H1 (cell line): ENCODE measurements around the gene SLC8A1. TPM values are rescaled to one million over a fixed set of nuclear protein-coding genes. Genes with fewer than 3 reads are reported as not detected.

Experiments used
- CTCF ChIA-PET: fragments of 300-600 bp; sonication (Branson Sonifier 250); formaldehyde crosslinking; loops from one replicate; lab custom pipeline; 2021; ENCODE audit not compliant: partially characterized antibody; lab: Charles Lee
- POLR2A ChIA-PET: fragments of 300-600 bp; sonication (Branson Sonifier 250); formaldehyde crosslinking; loops from one replicate; lab custom pipeline; 2021; ENCODE audit warnings: inconsistent platforms; ENCODE audit not compliant: partially characterized antibody; lab: Charles Lee
- DNase-seq, 2 experiments: peaks; one replicate each; pipeline versions ENCODE4 v3.0.0 to v3.0.0-alpha.2; 2010 to 2022; ENCODE audit warnings: low spot score in 2 of 2, low read depth in 1 of 2, mixed read lengths in 1 of 2
- FAIRE-seq: peaks from 2 replicates; lab custom pipeline; 2011; peaks lifted over from hg19 to GRCh38; lab: Jason Lieb, UNC
- H2AFZ ChIP-seq: 2 replicates; pipeline ENCODE4 v1.8.1; 2012; ENCODE audit warnings: low read length, inconsistent platforms
- H2AK5ac ChIP-seq: 2 replicates; pipeline ENCODE4 v1.6.1; 2013; ENCODE audit warnings: low read depth, low read length
- H2BK120ac ChIP-seq: replicated peaks from 2 replicates; pipeline ENCODE3; 2013; ENCODE audit warnings: low read depth, low read length, inconsistent platforms
- H2BK12ac ChIP-seq: 2 replicates; pipeline ENCODE4 v1.6.1; 2013; ENCODE audit warnings: low read depth, low read length
- H2BK15ac ChIP-seq: 2 replicates; pipeline ENCODE4 v1.6.1; 2013; ENCODE audit warnings: low read length
- H2BK20ac ChIP-seq: 2 replicates; pipeline ENCODE4 v1.6.1; 2013; ENCODE audit warnings: low read length
- H2BK5ac ChIP-seq: 2 replicates; pipeline ENCODE4 v1.6.1; 2013; ENCODE audit warnings: low read depth, low read length
- H3K14ac ChIP-seq: 2 replicates; pipeline ENCODE4 v1.6.1; 2013; ENCODE audit warnings: inconsistent platforms; ENCODE audit not compliant: insufficient read length
- H3K18ac ChIP-seq: 2 replicates; pipeline ENCODE4 v1.6.1; 2013; ENCODE audit warnings: low read length; ENCODE audit errors: extremely low read depth
- H3K23ac ChIP-seq: 2 replicates; pipeline ENCODE4 v1.6.1; 2013; ENCODE audit warnings: inconsistent platforms; ENCODE audit not compliant: insufficient read length
- H3K23me2 ChIP-seq: 2 replicates; pipeline ENCODE4 v1.6.1; 2013; ENCODE audit warnings: low read depth, low read length
- H3K27ac ChIP-seq: 2 replicates; pipeline ENCODE4 v1.6.1; 2011; ENCODE audit warnings: low read depth, low read length, inconsistent platforms
- H3K27me3 ChIP-seq, 4 experiments: replicated peaks in 1 of 4; 1 replicate in 1 of 4; 2 replicates in 3 of 4; pipeline versions ENCODE4 v1.6.1 to v1.8.1; 2011 to 2013; ENCODE audit warnings: low read length in 3 of 4, mild to moderate bottlenecking in 3 of 4, inconsistent platforms in 2 of 4, mixed read lengths in 2 of 4, moderate library complexity in 1 of 4; ENCODE audit not compliant: control insufficient read depth in 3 of 4, insufficient read depth in 3 of 4; ENCODE audit errors: extremely low read depth in 1 of 4
- H3K36me3 ChIP-seq, 4 experiments: 2 replicates each; pipeline versions ENCODE4 v1.6.1 to v1.8.1; 2011 to 2013; ENCODE audit warnings: mild to moderate bottlenecking in 4 of 4, low read length in 3 of 4, moderate library complexity in 2 of 4, control low read depth in 1 of 4, inconsistent platforms in 1 of 4; ENCODE audit not compliant: insufficient read depth in 4 of 4, control insufficient read depth in 2 of 4
- H3K4ac ChIP-seq: replicated peaks from 2 replicates; pipeline ENCODE3; 2013; ENCODE audit warnings: low read length, low read depth, mixed read lengths, inconsistent platforms; ENCODE audit not compliant: insufficient read length
- H3K4me1 ChIP-seq, 4 experiments: replicated peaks in 1 of 4; 1 replicate in 1 of 4; 2 replicates in 3 of 4; pipeline versions ENCODE4 v1.6.1 to v1.8.1; 2011 to 2013; ENCODE audit warnings: low read length in 3 of 4, inconsistent platforms in 2 of 4, mixed read lengths in 1 of 4; ENCODE audit not compliant: insufficient read depth in 4 of 4, control insufficient read depth in 3 of 4
- H3K4me2 ChIP-seq, 2 experiments: 2 replicates each; pipeline versions ENCODE4 v1.6.1 to v1.8.1; 2011 to 2013; ENCODE audit warnings: low read depth in 2 of 2, low read length in 2 of 2, control low read depth in 1 of 2, inconsistent platforms in 1 of 2, mild to moderate bottlenecking in 1 of 2; ENCODE audit not compliant: insufficient read depth in 1 of 2
- H3K4me3 ChIP-seq, 4 experiments: fragments of 200-600, 300-600 bp in 1 of 4; sonication (generic), shearing (Covaris generic), sonication (Bioruptor Twin) in 1 of 4; 2 replicates each; pipeline versions ENCODE4 v1.5.1 to v1.8.1; 2011 to 2016; ENCODE audit warnings: low read length in 4 of 4, low read depth in 3 of 4, control low read depth in 2 of 4, inconsistent platforms in 2 of 4, mild to moderate bottlenecking in 2 of 4, mixed read lengths in 1 of 4, moderate library complexity in 1 of 4; ENCODE audit not compliant: insufficient read depth in 2 of 4; ENCODE audit errors: extremely low read depth in 1 of 4
- H3K56ac ChIP-seq: replicated peaks from 2 replicates; pipeline ENCODE3; 2013; ENCODE audit warnings: low read depth, mild to moderate bottlenecking, mixed read lengths, low read length, inconsistent platforms; ENCODE audit not compliant: insufficient read length
- H3K79me1 ChIP-seq: 2 replicates; pipeline ENCODE4 v1.6.1; 2013; ENCODE audit warnings: low read depth, low read length, control low read depth
- H3K79me2 ChIP-seq, 2 experiments: 2 replicates each; pipeline versions ENCODE4 v1.6.1 to v1.8.1; 2012 to 2013; ENCODE audit warnings: low read length in 2 of 2, mild to moderate bottlenecking in 2 of 2, inconsistent platforms in 1 of 2; ENCODE audit not compliant: insufficient read depth in 2 of 2, control insufficient read depth in 1 of 2
- H3K9ac ChIP-seq, 4 experiments: replicated peaks in 1 of 4; 1 replicate in 1 of 4; 2 replicates in 3 of 4; pipeline versions ENCODE4 v1.6.1 to v1.8.1; 2011 to 2013; ENCODE audit warnings: low read depth in 3 of 4, low read length in 3 of 4, control low read depth in 2 of 4, mild to moderate bottlenecking in 2 of 4, moderate library complexity in 2 of 4, inconsistent platforms in 1 of 4; ENCODE audit errors: extremely low read depth in 1 of 4
- H3K9me3 ChIP-seq, 2 experiments: 2 replicates each; pipeline versions ENCODE4 v1.6.1 to v1.8.1; 2012 to 2013; ENCODE audit warnings: mild to moderate bottlenecking in 2 of 2, moderate library complexity in 2 of 2, control low read depth in 1 of 2, inconsistent platforms in 1 of 2, low read depth in 1 of 2, low read length in 1 of 2, mixed read lengths in 1 of 2; ENCODE audit not compliant: insufficient read depth in 2 of 2
- H4K20me1 ChIP-seq, 2 experiments: replicated peaks in 1 of 2; 2 replicates each; pipeline versions ENCODE3 to v1.8.1; 2011 to 2013; ENCODE audit warnings: inconsistent platforms in 2 of 2, low read length in 2 of 2, mild to moderate bottlenecking in 1 of 2; ENCODE audit not compliant: insufficient read depth in 2 of 2, control insufficient read depth in 1 of 2
- H4K5ac ChIP-seq: 2 replicates; pipeline ENCODE4 v1.6.1; 2013; ENCODE audit warnings: low read length, low read depth, mixed read lengths, inconsistent platforms; ENCODE audit not compliant: insufficient read length
- H4K8ac ChIP-seq: 2 replicates; pipeline ENCODE4 v1.8.0; 2013; ENCODE audit warnings: mild to moderate bottlenecking, moderate library complexity, low read length, inconsistent platforms; ENCODE audit not compliant: insufficient read depth; ENCODE audit errors: extremely low read depth
- H4K91ac ChIP-seq: replicated peaks from 2 replicates; pipeline ENCODE3; 2013; ENCODE audit warnings: low read length, mixed read lengths, inconsistent platforms; ENCODE audit not compliant: insufficient read length
- ATF3 ChIP-seq: IDR thresholded peaks from 2 replicates; pipeline ENCODE4 v1.6.1; 2011; ENCODE audit warnings: low read depth, mild to moderate bottlenecking, low read length; ENCODE audit not compliant: insufficient read depth
- BACH1 ChIP-seq: IDR thresholded peaks from 2 replicates; pipeline ENCODE4 v1.6.1; 2012; ENCODE audit warnings: low read length, improper control_type of control experiment
- CTBP2 ChIP-seq: IDR thresholded peaks from 2 replicates; pipeline ENCODE4 v1.7.0; 2011; ENCODE audit warnings: borderline replicate concordance, mild to moderate bottlenecking, moderate library complexity, mixed read lengths, low read length; ENCODE audit not compliant: insufficient read depth, insufficient read length
- EGR1 ChIP-seq: IDR thresholded peaks from 2 replicates; pipeline ENCODE4 v1.6.1; 2011; ENCODE audit warnings: low read depth, low read length, borderline replicate concordance
- EZH2 ChIP-seq: fragments of 200-600 bp; sonication (generic); IDR thresholded peaks from 2 replicates; pipeline ENCODE4 v1.7.1; 2012; ENCODE audit warnings: low read depth, mild to moderate bottlenecking, moderate library complexity, low read length, inconsistent platforms; ENCODE audit not compliant: severe bottlenecking
- HDAC2 ChIP-seq, 2 experiments: fragments of 300-600 bp in 1 of 2; sonication (generic) in 1 of 2; IDR thresholded peaks; 2 replicates each; pipeline ENCODE4 v1.6.1; 2011 to 2012; ENCODE audit warnings: low read depth in 2 of 2, low read length in 2 of 2, mild to moderate bottlenecking in 2 of 2, moderate library complexity in 2 of 2, borderline replicate concordance in 1 of 2, inconsistent platforms in 1 of 2
- JUN ChIP-seq: IDR thresholded peaks from 2 replicates; pipeline ENCODE4 v1.6.1; 2011; ENCODE audit warnings: low read depth, mild to moderate bottlenecking, improper control_type of control experiment, low read length
- RBBP5 ChIP-seq: IDR thresholded peaks from 2 replicates; pipeline ENCODE4 v1.7.1; 2012; ENCODE audit warnings: low read depth, mild to moderate bottlenecking, inconsistent platforms, low read length, moderate library complexity, borderline replicate concordance
- TAF1 ChIP-seq: IDR thresholded peaks from 2 replicates; pipeline ENCODE4 v1.6.1; 2011; ENCODE audit warnings: mild to moderate bottlenecking, low read depth, low read length
- TAF7 ChIP-seq: optimal IDR thresholded peaks from 2 replicates; pipeline ENCODE3; 2011; ENCODE audit warnings: low read depth, mild to moderate bottlenecking, inconsistent platforms, low read length, moderate library complexity, borderline replicate concordance
- TCF12 ChIP-seq: IDR thresholded peaks from 2 replicates; pipeline ENCODE4 v1.6.1; 2011; ENCODE audit warnings: low read depth, mild to moderate bottlenecking, low read length
- WGBS, 2 experiments: shearing (Covaris generic) in 1 of 2; methylation state at CpG; one replicate each; pipeline versions ENCODE4 v1.1.6 to v1.1.7; 2013 to 2015; ENCODE audit warnings: low lambda C conversion rate in 2 of 2, mixed read lengths in 2 of 2, inconsistent platforms in 1 of 2, low coverage in 1 of 2, missing lambda C conversion rate in 1 of 2; ENCODE audit not compliant: insufficient replicate concordance in 2 of 2, insufficient coverage in 1 of 2, insufficient read length in 1 of 2; ENCODE audit errors: extremely low coverage in 1 of 2, missing lambda C conversion rate in 1 of 2; 5-methylcytosine and 5-hydroxymethylcytosine counted together
- polyA plus RNA-seq, 7 experiments: library from polyadenylated mRNA; depleted of rRNA in 3 of 7; stranded (reverse) in 5 of 7; unstranded in 2 of 7; fragments of >200 nt in 5 of 7; fragments of 200-250 nt in 2 of 7; gene quantifications; 1 replicate in 5 of 7; 2 replicates in 1 of 7; 4 replicates in 1 of 7; pipeline versions ENCODE4 v1.2.1 to v1.2.3, GENCODE V29; 2011 to 2013; ENCODE audit warnings: missing spikeins in 2 of 7, mixed read lengths in 2 of 7
- total RNA-seq: library from RNA; stranded (reverse); fragmentation: NEBNext Ultra II Directional; extraction: Animal tissue kit (Norgen Biotek cat#: 25700); gene quantifications from 2 replicates; pipeline ENCODE4 v1.2.1, GENCODE V29; 2021

The SLC8A1 gene
- total and polyA plus RNA-seq, 2 of the 8 experiments (the other 6 are each of a cell fraction or from before 2014, with no cell fraction given), result 0.68 to 3.6 TPM

GRCh38 chr2:40485854-40486253 lies 34.0 kb upstream of the SLC8A1 start:
- Histone ChIP-seq H2AK5ac (no peak overlapping the region), H2BK15ac (no peak overlapping the region), H2BK5ac (no peak overlapping the region), H3K9me3 (no peaks in the 10 kb centered on the region), H2BK120ac (no peak overlapping the region), H2BK20ac (no peak overlapping the region), H3K9ac (no peak overlapping the region), H3K14ac (no peak overlapping the region), H3K27ac (no peak overlapping the region), H3K27me3 (peaks cover 0 to 1% (median 0%) of the 10 kb centered on the region in 4 experiments; a peak in 1 of 7 replicates), H3K79me2 (no peaks in the 10 kb centered on the region), H2AFZ (no peak overlapping the region), H4K91ac (no peak overlapping the region), H3K23ac (no peak overlapping the region), H4K8ac (no peak overlapping the region), H3K79me1 (no peaks in the 10 kb centered on the region), H3K4me2 (no peak overlapping the region), H3K18ac (no peak overlapping the region), H2BK12ac (no peak overlapping the region), H4K20me1 (no peaks in the 10 kb centered on the region), H3K4me3 (no peak overlapping the region), H4K5ac (no peak overlapping the region), H3K56ac (no peak overlapping the region), H3K23me2 (no peaks in the 10 kb centered on the region), H3K36me3 (no peaks in the 10 kb centered on the region), H3K4me1 (peaks cover 0 to 7% (median 0%) of the 10 kb centered on the region in 4 experiments; a peak in 1 of 7 replicates), H3K4ac (no peak overlapping the region)
- DNase-seq (no peak), FAIRE-seq (no peak)
- 84% methylated on average over 3 of the region's 3 CpGs; no CpG with 5 or more reads in 1 of the 2 experiments for WGBS, 2 experiments
- TF ChIP-seq EZH2 (no peak), JUN (no peak), HDAC2 (IDR thresholded peaks at IDR 0.05; ENCODE audit: borderline replicate concordance in 1 of 2, low read depth in 2 of 2, low read length in 2 of 2) (no peak), EGR1 (no peak), TAF7 (no peak), ATF3 (no peak), TCF12 (no peak), TAF1 (no peak), BACH1 (no peak), CTBP2 (no peak), RBBP5 (no peak)
- ChIA-PET CTCF (no interaction called here), POLR2A (no interaction called here)
